GM23338 (cell line): Measurements from ENCODE around the gene NCL. TPM values are rescaled to one million over a fixed set of nuclear protein-coding genes. Genes with fewer than 3 reads are reported as not detected.

Experiments used
- ATAC-seq: fragments of 200-7000 bp; cut with Tn5 transposase; 3 replicates; pipeline ENCODE4 v1.9.1; 2020
- DNase-seq: peaks from one replicate; pipeline ENCODE4 v3.0.0-alpha.2; 2015; ENCODE audit warnings: low spot score
- H2AFZ ChIP-seq: fragments of 200-600 bp; sonication (generic); 2 replicates; pipeline ENCODE4 v1.8.0; 2016; ENCODE audit warnings: antibody characterized with exemption, mild to moderate bottlenecking, moderate library complexity
- H3F3A ChIP-seq: fragments of 200-600 bp; sonication (generic); replicated peaks from 2 replicates; pipeline ENCODE4 v1.8.0; 2017; ENCODE audit warnings: antibody characterized with exemption, mixed run types, low read depth
- H3K27ac ChIP-seq: fragments of 200-600 bp; sonication (generic); 2 replicates; pipeline ENCODE4 v1.6.1; 2016; ENCODE audit warnings: low read depth
- H3K27me3 ChIP-seq: fragments of 200-600 bp; sonication (generic); 2 replicates; pipeline ENCODE4 v1.8.0; 2016; ENCODE audit warnings: mild to moderate bottlenecking, mixed run types, moderate library complexity; ENCODE audit not compliant: insufficient read depth
- H3K36me3 ChIP-seq: fragments of 200-600 bp; sonication (generic); 2 replicates; pipeline ENCODE4 v1.8.0; 2016; ENCODE audit warnings: mild to moderate bottlenecking; ENCODE audit not compliant: insufficient read depth
- H3K4me1 ChIP-seq: fragments of 200-600 bp; sonication (generic); 2 replicates; pipeline ENCODE4 v1.8.0; 2016; ENCODE audit warnings: mild to moderate bottlenecking, moderate library complexity; ENCODE audit not compliant: insufficient read depth
- H3K4me2 ChIP-seq: fragments of 200-600 bp; sonication (generic); 2 replicates; pipeline ENCODE4 v1.7.1; 2017; ENCODE audit warnings: mixed run types
- H3K4me3 ChIP-seq: fragments of 200-600 bp; sonication (generic); 2 replicates; pipeline ENCODE4 v1.6.1; 2016; ENCODE audit warnings: mixed run types
- H3K79me2 ChIP-seq: fragments of 200-600 bp; sonication (generic); replicated peaks from 2 replicates; pipeline ENCODE4 v1.8.0; 2017; ENCODE audit warnings: mild to moderate bottlenecking; ENCODE audit not compliant: insufficient read depth
- H3K9me2 ChIP-seq: fragments of 200-600 bp; sonication (generic); 2 replicates; pipeline ENCODE4 v1.8.0; 2017; ENCODE audit not compliant: insufficient read depth
- H4K20me1 ChIP-seq: fragments of 200-600 bp; sonication (generic); replicated peaks from 2 replicates; pipeline ENCODE4 v1.8.0; 2017; ENCODE audit warnings: mild to moderate bottlenecking; ENCODE audit not compliant: insufficient read depth
- H3K27ac Mint-ChIP-seq: 2 replicates; pipeline ENCODE4 v1.8.0; 2020; ENCODE audit warnings: inconsistent platforms, mild to moderate bottlenecking, moderate library complexity, mixed read lengths
- H3K27me3 Mint-ChIP-seq: 3 replicates; pipeline ENCODE4 v1.8.0; 2022; ENCODE audit warnings: low read depth, mild to moderate bottlenecking, moderate library complexity, mixed read lengths, inconsistent platforms; ENCODE audit not compliant: insufficient read depth, poor library complexity
- H3K36me3 Mint-ChIP-seq: 3 replicates; pipeline ENCODE4 v1.8.0; 2021; ENCODE audit warnings: low read depth, mild to moderate bottlenecking, inconsistent platforms, moderate library complexity, mixed read lengths
- H3K4me1 Mint-ChIP-seq: 3 replicates; pipeline ENCODE4 v1.8.0; 2020; ENCODE audit warnings: mild to moderate bottlenecking, inconsistent platforms, mixed read lengths
- H3K4me3 Mint-ChIP-seq: 3 replicates; pipeline ENCODE4 v1.8.0; 2021; ENCODE audit warnings: moderate library complexity, mild to moderate bottlenecking, inconsistent platforms, mixed read lengths
- H3K9me3 Mint-ChIP-seq: 3 replicates; pipeline ENCODE4 v1.8.0; 2020; ENCODE audit warnings: moderate library complexity, mild to moderate bottlenecking, inconsistent platforms, mixed read lengths
- EZH2 ChIP-seq: fragments of 200-600 bp; sonication (generic); IDR thresholded peaks from one replicate; pipeline ENCODE4 v1.8.0; 2017; ENCODE audit warnings: antibody characterized with exemption, mild to moderate bottlenecking, low read depth; ENCODE audit not compliant: unreplicated experiment
- EZH2phosphoT487 ChIP-seq: fragments of 200-600 bp; sonication (generic); IDR thresholded peaks from one replicate; pipeline ENCODE4 v1.8.1; 2018; ENCODE audit warnings: antibody characterized with exemption; ENCODE audit not compliant: unreplicated experiment
- POLR2AphosphoS5 ChIP-seq: IDR thresholded peaks from 2 replicates; pipeline ENCODE4 v1.6.1; 2016; ENCODE audit warnings: antibody characterized with exemption, low read depth
- STAT1 ChIP-seq: IDR thresholded peaks from one replicate; pipeline ENCODE4 v1.6.1; 2016; ENCODE audit warnings: antibody characterized with exemption; ENCODE audit not compliant: unreplicated experiment
- ZNF114 ChIP-seq: fragments of 250-450 bp; sonication (Bioruptor Pico); IDR thresholded peaks from 2 replicates; pipeline ENCODE4 v1.5.0; 2020; ENCODE audit warnings: mild to moderate bottlenecking, moderate library complexity
- ZNF331 ChIP-seq: fragments of 250-450 bp; sonication (Bioruptor Pico); IDR thresholded peaks from 2 replicates; pipeline ENCODE4 v1.5.0; 2020; ENCODE audit warnings: low read depth, mild to moderate bottlenecking, moderate library complexity
- polyA plus RNA-seq: library from polyadenylated mRNA; unstranded; fragments of >200 nt; fragmentation: Nextera tagmentation; extraction: Ambion mirVana; gene quantifications from 2 replicates; pipeline ENCODE4 v1.2.1, GENCODE V29; 2016
- total RNA-seq: library from RNA; depleted of rRNA; stranded (reverse); fragments of >200 nt; shearing (Covaris generic); gene quantifications from 2 replicates; pipeline ENCODE4 v1.2.3, GENCODE V29; 2014
- TF ChIP-seq, protein P1 (sequence below): IDR thresholded peaks from one replicate; pipeline ENCODE4 v1.6.1; 2018; ENCODE audit warnings: antibody characterized with exemption; ENCODE audit not compliant: unreplicated experiment

The NCL gene
- total and polyA plus RNA-seq, 2 experiments from 2014 or later: 678 to 2,269 TPM

DNA sequence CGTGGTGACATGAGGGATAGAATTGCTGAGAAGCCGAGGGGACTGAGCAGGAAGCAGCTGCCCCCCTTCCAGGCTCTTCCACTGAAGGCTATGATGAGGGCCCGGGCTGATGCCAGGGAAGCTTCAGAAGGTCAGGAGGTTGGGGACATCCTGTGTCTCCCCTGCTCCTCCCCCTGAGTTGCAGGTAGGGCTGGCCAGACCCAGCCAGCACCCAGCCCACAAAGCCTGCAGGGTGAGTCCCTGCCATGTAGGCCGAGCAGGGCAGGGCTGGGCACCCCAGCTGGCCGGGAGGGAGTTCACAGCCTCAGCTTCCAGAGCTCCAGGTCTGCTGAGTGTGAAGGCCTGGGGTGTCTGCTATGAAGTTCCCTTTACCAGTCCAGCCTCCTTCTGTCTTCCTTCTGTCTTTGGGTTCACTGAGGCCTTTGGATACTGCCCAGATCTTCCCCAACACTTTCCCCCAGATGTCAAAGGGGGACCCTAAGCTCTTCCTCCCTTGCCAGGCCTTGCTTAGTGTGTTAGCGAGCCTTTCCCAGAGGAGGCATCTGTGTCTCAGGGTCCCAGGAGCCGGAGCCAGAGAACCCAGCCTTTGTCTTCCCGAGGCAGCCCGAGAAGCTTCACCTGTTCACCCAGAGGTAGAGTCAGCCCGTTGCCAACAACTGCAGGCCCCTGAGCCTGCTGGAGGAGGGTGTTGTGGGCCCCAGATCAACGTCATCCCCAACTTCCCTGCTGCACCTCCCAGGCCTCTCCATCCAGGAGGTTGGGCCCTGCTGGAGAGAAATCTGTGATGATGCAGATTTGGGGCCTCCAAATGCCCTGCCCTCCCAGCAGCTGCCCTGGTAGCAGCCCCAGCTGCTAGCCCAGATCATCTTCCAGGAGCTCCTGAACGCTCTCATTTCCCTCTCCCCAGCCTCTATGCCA is 3.6 kb upstream of the NCL start:
- Mint-ChIP-seq H3K4me1 (peaks cover 17% of the 10 kb centered on the region), H3K36me3 (peaks cover 15% of the 10 kb centered on the region), H3K27ac (0 out of 2 replicates have a peak overlapping the region, but pooled peaks have one; percentile 14), H3K4me3 (no peak overlapping the region), H3K27me3 (peaks cover 25% of the 10 kb centered on the region), H3K9me3 (peaks cover 9% of the 10 kb centered on the region; the same call in 2 of the 3 replicates)
- Histone ChIP-seq H3K27me3 (no peaks in the 10 kb centered on the region), H3K27ac (no peak overlapping the region), H3K4me2 (no peak overlapping the region), H3K79me2 (peaks cover 31% of the 10 kb centered on the region), H3F3A (peaks cover 22% of the 10 kb centered on the region), H2AFZ (no peak overlapping the region), H3K9me2 (no peaks in the 10 kb centered on the region), H4K20me1 (peaks cover 10% of the 10 kb centered on the region), H3K36me3 (peaks cover 6% of the 10 kb centered on the region), H3K4me3 (no peak overlapping the region), H3K4me1 (peaks cover 4% of the 10 kb centered on the region; the same call in 1 of the 2 replicates)
- TF ChIP-seq POLR2AphosphoS5: no peak
- TF ChIP-seq EZH2phosphoT487: no peak
- no peak for TF ChIP-seq STAT1
- DNase-seq: no peak
- no peak for ATAC-seq

DNA sequence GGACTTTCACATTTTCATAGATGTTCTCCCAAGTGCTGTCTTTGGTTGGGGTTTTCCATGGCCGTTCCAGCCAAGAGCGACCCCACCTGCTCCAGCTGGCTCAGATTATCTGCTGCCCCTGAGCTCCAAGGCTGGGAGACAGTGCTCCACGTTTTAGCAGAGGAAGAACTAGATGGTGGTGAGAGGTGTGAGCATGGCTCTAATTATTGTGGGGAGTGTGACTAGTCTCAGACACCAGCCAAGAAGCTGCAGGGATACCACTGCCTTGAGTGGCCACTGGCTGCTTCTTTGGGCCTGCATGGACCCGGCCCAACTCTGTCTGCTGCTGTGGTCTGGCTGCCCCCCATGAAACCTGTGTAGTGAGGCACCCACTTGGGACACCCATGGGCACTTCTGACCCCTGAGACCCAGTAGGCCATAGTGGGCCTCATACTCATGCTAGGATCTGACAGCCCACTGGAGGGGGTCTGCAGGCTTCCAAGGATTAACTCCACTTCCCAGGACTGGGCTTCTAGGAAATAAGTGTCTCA is 2.8 kb upstream of the NCL start:
- Histone ChIP-seq H3K4me3 (no peak overlapping the region), H3F3A (peaks cover 30% of the 10 kb centered on the region), H2AFZ (no peak overlapping the region), H3K9me2 (no peaks in the 10 kb centered on the region), H3K4me1 (peaks cover 12% of the 10 kb centered on the region), H3K79me2 (peaks cover 39% of the 10 kb centered on the region), H3K4me2 (no peak overlapping the region), H3K27me3 (no peaks in the 10 kb centered on the region), H3K27ac (no peak overlapping the region), H3K36me3 (peaks cover 14% of the 10 kb centered on the region), H4K20me1 (peaks cover 18% of the 10 kb centered on the region)
- DNase-seq (no peak), ATAC-seq (no peak)
- TF ChIP-seq, protein P1, sequence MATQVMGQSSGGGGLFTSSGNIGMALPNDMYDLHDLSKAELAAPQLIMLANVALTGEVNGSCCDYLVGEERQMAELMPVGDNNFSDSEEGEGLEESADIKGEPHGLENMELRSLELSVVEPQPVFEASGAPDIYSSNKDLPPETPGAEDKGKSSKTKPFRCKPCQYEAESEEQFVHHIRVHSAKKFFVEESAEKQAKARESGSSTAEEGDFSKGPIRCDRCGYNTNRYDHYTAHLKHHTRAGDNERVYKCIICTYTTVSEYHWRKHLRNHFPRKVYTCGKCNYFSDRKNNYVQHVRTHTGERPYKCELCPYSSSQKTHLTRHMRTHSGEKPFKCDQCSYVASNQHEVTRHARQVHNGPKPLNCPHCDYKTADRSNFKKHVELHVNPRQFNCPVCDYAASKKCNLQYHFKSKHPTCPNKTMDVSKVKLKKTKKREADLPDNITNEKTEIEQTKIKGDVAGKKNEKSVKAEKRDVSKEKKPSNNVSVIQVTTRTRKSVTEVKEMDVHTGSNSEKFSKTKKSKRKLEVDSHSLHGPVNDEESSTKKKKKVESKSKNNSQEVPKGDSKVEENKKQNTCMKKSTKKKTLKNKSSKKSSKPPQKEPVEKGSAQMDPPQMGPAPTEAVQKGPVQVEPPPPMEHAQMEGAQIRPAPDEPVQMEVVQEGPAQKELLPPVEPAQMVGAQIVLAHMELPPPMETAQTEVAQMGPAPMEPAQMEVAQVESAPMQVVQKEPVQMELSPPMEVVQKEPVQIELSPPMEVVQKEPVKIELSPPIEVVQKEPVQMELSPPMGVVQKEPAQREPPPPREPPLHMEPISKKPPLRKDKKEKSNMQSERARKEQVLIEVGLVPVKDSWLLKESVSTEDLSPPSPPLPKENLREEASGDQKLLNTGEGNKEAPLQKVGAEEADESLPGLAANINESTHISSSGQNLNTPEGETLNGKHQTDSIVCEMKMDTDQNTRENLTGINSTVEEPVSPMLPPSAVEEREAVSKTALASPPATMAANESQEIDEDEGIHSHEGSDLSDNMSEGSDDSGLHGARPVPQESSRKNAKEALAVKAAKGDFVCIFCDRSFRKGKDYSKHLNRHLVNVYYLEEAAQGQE: no peak
- TF ChIP-seq EZH2: no peak
- TF ChIP-seq ZNF331 (CRISPR knock-in tag): no peak
- TF ChIP-seq ZNF114 (CRISPR knock-in tag): no peak
- TF ChIP-seq STAT1: no peak
- no peak for TF ChIP-seq EZH2phosphoT487
- H3K9me3 Mint-ChIP-seq: peaks cover 9% of the 10 kb centered on the region; the same call in 2 of the 3 replicates
- H3K4me1 Mint-ChIP-seq: peaks cover 23% of the 10 kb centered on the region
- H3K36me3 Mint-ChIP-seq: peaks cover 23% of the 10 kb centered on the region
- peaks cover 27% of the 10 kb centered on the region for H3K27me3 Mint-ChIP-seq
- H3K27ac Mint-ChIP-seq: no peak overlapping the region
- H3K4me3 Mint-ChIP-seq: no peak overlapping the region; the same call in 2 of the 3 replicates
